GM21360 (cell line): Measurements from ENCODE around the gene IRGQ.
"Not testable (repeated sequence)": the region's sequence is repeated elsewhere in the genome, so short reads cannot be mapped to it uniquely, and the experiment has no call there.

Experiments
- ATAC-seq: cut with Tn5 transposase; IDR thresholded peaks from one replicate; pipeline ENCODE4 v1.9.1; 2021; ENCODE audit warnings: mild to moderate bottlenecking, moderate library complexity; ENCODE audit not compliant: unreplicated experiment

The IRGQ gene

DNA sequence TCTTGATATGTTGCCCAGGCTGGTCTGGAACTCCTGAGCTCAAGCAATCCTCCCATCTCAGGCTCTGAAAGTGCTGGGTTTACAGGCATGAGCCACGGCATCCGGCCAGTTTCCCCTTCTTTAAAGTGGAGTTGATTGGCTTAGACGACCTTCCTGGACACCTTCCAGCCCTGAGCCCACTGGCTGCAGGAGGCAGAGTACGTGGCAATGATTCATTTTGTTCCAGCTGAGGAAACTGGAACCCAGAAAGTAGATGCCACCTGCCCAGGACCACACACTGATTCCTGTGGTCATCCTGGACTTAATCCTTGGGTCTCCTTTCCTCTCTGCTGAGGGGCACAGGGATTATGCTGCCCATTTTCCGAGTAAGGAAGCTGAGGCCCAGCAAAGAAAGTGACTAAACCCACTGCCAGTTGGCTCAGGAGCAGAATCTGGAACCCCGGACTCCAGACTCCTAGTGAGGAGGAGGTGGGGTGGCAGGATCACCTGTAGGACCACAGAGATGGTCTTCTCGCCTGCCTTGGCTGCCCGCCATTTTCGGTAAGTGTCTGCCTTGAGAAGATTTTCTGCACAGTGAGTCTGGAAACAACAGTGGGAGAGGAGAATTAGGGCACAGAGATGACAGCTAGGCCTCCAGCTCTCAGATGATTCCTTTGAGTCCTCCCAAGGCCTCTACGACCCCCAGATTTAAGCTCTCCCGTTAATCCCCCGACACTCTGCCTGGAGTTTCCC, 21.3 kb downstream of the IRGQ start:
- no peak for ATAC-seq

DNA sequence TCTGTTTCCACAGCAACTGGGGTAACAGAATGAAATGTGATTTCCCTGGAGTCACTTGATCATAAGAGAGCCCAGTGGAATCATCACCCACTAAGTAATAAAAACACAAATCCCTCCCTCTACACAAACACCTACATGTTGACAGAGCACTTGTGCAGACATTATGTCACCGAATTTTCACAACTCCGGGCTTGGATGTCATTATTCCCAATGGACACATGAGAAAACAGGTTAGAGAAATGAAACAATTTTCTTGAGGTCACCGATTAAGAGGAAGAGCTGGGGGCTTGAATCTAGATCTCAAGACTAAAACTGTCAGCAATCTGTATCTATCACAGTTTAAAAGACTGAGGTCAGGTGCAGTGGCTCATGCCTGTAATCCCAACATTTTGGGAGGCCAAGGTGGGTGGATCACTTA, 23.8 kb downstream of the IRGQ start:
- no peak for ATAC-seq

DNA sequence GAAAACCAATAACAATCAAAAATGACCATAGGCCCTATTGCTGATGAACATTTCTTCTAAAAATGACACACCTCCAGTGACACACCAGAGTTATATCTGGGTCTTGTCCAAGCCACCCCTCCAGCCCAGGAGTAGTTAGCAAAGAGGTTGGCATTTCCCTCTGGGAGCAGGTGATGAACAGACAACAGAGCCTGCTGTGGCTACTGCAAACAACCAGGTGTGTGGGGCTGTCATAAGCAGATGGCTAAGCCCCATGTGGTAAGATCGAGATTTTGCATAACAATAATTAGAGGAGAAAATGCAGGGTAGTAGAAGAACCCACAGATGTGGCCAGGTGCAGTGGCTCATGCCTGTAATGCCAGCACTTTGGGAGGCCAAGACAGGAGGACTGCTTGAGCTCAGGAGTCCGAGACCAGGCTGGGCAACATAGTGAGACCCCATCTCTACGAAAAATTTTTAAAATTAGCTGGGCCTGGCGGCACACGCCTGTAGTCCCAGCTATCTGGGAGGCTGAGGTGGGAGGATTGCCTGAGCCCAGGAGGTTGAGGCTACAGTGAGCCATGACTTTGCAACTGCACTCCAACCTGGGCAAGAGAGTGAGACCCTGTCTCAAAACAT, 25.7 kb downstream of the IRGQ start:
- no peak for ATAC-seq

DNA sequence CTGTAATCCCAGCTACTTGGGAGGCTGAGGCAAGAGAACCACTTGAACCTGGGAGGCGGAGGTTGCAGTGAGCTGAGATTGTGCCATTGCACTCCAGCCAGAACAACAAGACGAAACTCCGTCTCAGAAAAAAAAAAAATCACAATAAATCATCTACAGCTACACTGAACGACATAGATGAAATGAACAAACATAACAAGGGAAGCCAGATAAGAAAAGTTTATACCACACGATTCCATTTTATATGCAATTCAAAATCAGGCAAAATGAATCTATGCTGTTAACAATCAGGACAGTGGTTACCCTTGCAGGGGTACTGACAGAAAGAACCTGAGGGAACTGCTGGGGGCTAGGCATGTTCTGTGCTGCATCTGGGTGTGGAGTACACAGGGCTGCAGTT, 26.3 kb downstream of the IRGQ start:
- ATAC-seq: no peak

DNA sequence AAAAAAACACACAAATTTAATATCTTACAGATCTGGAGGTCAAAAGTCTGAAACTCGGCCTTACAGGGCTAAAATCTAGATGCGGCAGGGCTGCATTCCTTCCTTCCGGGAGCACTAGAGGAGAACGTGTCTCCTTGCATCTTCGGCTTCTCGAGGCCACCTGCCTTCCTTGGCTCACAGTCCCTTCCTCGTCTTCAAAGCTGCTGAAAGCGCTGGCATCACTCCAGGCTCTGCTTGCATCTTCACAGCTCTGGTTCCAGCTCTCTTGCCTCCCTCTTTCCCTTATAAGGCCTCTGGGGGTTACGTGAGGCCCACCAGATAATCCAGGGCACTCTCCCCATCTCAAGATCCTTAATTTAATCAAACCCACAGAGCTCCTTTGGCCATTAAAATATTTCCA, 31.1 kb downstream of the IRGQ start:
- ATAC-seq: no peak

- ATAC-seq: no peak
Observed at GRCh38 chr19:43563816-43564457, 32.0 kb downstream of the IRGQ start.

DNA sequence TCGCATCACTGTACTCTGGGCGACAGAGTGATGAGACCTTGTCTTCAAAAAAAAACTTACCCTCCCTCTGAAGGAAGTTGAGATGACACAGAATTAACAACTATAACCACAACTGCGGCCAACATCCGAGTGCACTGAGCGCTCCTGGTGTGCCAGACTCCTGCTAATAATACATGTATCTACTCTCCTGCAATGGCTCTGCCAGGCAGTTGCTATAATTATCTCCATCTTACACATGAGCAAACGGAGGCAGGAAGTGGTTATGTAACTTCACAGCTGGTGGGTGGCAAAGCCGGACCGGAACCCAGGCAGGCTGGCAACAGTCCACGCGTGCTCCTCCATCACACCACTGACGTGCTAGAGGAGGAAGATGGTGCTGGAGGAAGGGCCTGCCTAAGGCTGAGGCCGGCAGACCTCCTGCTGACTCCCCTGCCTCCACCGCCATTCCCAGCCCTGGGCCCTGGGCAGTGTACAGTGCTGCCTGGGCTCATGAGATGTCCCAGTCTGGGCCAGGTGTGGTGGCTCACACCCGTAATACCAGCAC, 33.2 kb downstream of the IRGQ start:
- ATAC-seq: peak; percentile 61

GRCh38 chr19:43562226-43562697, 33.7 kb downstream of the IRGQ start:
- ATAC-seq: no peak

DNA sequence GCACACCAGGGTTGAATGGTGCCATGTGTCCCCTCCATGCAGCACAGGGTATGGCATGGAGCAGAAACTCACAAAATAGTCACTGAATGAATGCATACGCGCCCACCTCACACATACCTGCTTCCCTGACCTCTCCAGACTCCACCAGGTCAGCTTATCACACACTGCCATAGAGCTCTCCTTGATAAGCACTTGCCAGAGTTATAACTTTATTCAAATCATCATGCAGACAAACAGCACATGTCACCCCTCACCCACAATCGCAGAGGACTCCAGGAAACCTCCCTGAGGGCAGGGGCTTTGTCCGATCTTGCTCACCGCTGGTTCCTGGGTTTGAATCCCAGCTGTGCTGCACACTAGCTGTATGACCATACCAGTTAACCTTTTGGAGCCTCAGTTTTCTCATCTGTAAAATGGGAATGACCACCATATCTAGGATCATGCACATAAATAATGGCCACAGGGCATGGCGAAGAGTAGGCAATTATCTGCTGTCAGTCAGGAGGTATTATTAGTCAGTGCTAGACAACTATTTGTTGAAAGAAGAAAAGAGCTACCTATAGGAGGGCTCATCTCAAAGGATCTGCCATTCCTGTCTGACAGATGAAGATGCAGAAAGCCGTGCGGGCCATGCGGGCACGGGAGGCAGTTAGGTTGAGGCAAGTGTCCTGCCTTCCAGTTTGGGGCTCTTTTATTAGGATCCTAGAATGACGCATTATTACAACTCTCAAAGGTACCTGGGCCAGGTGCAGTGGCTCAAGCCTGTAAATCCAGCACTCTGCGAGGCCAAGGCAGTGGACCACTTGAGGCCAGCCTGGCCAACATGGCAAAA, 34.6 kb downstream of the IRGQ start:
- ATAC-seq: no peak

DNA sequence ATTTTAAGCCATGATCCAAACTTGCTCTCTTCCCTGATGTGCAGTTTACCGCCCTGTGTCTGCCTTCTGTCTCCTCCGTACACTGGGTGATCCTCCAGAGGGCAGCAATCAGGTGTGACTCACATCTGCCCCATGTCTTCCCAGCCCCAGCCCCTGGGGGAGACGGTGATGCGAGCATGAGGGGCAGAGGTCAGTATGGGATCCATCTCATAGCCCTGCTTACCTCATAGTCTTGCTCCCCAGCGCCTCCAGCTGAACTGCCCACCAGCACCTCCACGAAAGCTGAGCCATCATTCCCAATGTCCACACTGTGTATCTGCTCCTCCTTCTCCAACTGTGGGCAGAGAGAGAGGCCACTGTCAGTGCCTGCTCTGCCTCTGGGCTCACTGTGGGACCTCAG, 35.2 kb downstream of the IRGQ start:
- no peak for ATAC-seq

GRCh38 chr19:43555185-43555770, 40.7 kb downstream of the IRGQ start:
- ATAC-seq: no peak

DNA sequence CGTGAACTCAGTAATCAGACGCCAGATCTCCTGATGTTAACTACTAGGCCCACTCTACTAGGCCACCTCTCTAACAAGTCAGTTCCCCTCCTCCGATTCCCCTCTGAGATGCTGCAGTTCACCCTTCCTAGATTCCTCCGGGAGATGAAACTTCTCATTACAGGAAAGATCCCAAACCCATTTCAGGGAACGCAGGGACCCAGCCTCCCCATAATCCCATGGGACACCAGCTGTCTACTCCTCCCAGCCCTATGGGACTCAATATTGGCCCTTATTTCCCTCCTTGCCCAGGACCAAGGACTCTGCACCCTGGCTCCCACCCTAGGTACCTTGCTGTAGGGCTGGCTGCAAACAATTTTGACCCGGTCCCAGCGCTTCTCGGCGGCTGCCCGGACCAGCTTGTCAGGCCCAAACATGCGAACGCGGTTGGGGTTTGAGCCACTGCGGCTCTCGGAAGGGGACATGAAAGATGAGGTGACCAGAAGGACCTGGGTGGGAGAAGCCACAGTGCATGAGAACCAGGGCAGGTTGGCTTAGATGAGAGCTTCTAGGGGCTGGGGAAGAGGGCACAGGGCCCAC, 41.5 kb downstream of the IRGQ start:
- ATAC-seq: no peak

DNA sequence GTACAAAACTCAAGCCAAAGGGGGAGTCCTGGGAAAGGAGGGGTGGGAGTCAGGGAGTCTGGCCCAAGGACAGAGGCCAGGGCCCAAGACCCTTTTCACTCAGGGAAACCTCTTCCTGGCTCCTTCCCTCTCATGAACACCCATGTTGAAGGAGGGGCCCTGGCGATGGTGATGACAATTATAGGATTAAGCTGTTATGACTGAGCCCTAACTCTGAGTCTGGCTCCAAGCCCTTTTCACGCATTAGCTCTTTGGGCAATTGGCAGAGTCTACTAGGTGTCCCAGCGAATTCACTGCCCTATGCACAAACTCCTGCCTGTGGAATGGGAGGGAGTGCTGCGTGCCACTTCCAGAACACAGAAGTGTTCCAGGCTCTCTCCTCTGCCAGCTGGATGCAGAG, 42.3 kb downstream of the IRGQ start:
- no peak for ATAC-seq

DNA sequence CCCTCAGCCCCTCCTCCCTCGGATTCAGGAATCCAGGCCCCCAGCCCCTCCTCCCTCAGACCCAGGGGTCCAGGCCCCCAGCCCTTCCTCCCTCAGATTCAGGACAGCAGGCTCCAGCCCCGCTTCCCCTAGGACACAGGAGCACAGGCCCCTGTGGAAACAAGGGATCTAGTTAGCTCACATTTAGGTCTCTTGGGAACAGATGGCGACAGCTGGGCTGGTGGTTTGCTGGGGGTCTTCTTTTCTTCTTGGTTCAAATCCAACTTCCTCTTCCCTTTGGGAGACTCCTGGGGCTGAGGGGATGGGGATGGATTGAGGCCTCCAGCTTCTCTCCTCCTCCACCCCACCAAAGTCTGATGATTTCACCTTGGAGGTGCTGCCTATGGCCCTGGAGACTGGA, 43.3 kb downstream of the IRGQ start:
- ATAC-seq: no peak

GRCh38 chr19:43552198-43552450, 43.8 kb downstream of the IRGQ start:
- ATAC-seq: no peak

GRCh38 chr19:43551399-43552197, 44.3 kb downstream of the IRGQ start:
- ATAC-seq: no peak

GRCh38 chr19:43548706-43549105, 47.2 kb downstream of the IRGQ start:
- ATAC-seq: no peak

GRCh38 chr19:43547926-43548325, 48.0 kb downstream of the IRGQ start:
- not testable (repeated sequence) for ATAC-seq

DNA sequence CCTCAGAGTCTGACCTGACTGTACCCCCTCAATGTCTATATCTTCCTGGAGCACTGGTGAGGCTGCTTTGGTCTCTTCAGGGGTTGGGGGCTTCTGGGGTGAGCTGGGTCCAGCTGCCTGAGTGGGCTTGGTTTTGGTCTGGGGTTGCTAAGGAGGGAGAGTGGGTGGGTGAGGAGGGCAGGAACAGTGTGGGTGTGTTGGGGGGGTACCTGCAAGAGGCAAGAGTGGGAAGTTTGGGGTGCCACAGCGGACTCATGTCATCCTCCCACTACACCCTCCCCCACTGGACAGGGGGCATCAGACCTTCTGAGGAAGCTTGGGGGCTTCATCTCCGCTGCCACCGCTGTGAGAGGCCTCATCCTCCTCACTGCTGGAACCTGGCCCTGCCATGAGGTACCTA, 49.4 kb downstream of the IRGQ start:
- ATAC-seq: no peak

DNA sequence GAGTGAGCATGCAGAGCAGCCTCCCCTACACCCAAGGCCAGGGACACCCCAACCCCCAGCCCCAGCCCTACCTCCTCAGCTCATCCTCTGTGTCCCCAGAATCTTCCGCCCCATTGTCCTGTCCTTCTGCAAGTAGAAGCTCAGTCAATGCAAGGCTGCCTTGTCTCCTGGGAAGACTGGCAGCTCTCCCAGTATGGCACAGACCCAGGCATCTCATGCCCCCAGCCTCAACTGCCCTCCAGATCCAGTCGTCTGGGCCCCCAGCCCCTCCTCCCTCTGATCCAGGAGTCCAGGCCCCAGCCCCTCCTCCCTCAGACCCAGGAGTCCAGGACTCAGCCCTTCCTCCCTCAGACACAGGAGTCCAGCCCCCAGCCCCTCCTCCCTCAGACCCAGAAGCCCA, 50.0 kb downstream of the IRGQ start:
- ATAC-seq: no peak
